Keratinocyte (primary cell): Measurements from ENCODE around the gene RGL4.

Experiments used
- CTCF ChIP-seq, 3 experiments: IDR thresholded peaks in 1 of 3; conservative IDR thresholded peaks in 1 of 3; optimal IDR thresholded peaks in 1 of 3; 2 replicates in 2 of 3; 3 replicates in 1 of 3; pipeline versions ENCODE3 to v1.5.1; 2011; ENCODE audit warnings: low read length in 3 of 3, mild to moderate bottlenecking in 3 of 3, moderate library complexity in 2 of 3, control low read depth in 1 of 3, inconsistent platforms in 1 of 3; ENCODE audit not compliant: insufficient read depth in 2 of 3; ENCODE audit errors: extremely low read depth in 1 of 3
- EZH2 ChIP-seq: IDR thresholded peaks from one replicate; pipeline ENCODE4 v1.6.1; 2012; ENCODE audit warnings: inconsistent platforms, mild to moderate bottlenecking, low read length, moderate library complexity

GRCh38 chr22:23673826-23674690 is 16.8 kb upstream of the RGL4 start:
- TF ChIP-seq CTCF (optimal IDR thresholded peaks at IDR 0.05 in 1 of 3, IDR thresholded peaks at IDR 0.05 in 1 of 3, conservative IDR thresholded peaks at IDR 0.05 in 1 of 3; ENCODE audit: extremely low read depth in 1 of 3, insufficient read depth in 2 of 3, low read length in 3 of 3) (no peak), EZH2 (no peak)
